ENCODE results near the gene RAB43.
"Not testable (repeated sequence)": the region's sequence is repeated elsewhere in the genome, so short reads cannot be mapped to it uniquely, and the experiment has no call there.

RAB43 gene

GRCh38 chr3:129095285-129095684 is 26.3 kb downstream of the RAB43 start:
- no peak for DNase-seq (ENCODE audit: low spot score)

- not testable (repeated sequence) for DNase-seq (ENCODE audit: low spot score)
Observed at GRCh38 chr3:129088312-129088711, 33.3 kb downstream of the RAB43 start.

GRCh38 chr3:129087904-129088303 is 33.7 kb downstream of the RAB43 start:
- DNase-seq (ENCODE audit: low spot score): not testable (repeated sequence)

- DNase-seq (ENCODE audit: low spot score): no peak
Observed at GRCh38 chr3:129087138-129087702, 34.4 kb downstream of the RAB43 start.

GRCh38 chr3:129085818-129086217 is 35.8 kb downstream of the RAB43 start:
- DNase-seq (ENCODE audit: low spot score): no peak

DNA sequence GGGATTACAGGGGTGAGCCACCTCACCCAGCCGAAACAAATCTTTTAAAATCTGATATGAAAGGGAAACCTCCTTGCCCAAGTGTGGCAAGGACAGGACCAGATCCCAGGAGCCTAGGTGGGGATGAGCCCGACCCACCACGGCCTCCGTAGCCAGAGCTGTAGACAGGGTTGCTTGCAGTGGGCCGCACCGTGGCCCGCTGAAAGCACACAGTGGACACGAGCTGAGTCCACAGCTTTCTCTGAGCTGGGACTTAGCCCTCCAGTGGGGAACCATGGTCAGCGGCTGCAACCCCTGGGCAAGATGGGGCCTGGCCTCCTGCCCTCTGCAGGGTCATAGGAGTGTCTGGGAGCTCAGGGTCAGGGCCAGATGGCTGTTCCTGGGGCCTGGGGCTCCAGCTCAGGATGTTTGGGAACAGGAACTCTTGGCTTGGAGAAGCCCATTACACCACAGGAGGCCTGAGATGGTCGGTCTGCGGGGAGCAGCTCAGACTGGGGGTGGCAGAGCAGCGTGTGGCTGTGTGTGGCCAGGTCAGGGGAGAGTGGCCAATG is 36.4 kb downstream of the RAB43 start:
- DNase-seq (ENCODE audit: low spot score): no peak

DNA sequence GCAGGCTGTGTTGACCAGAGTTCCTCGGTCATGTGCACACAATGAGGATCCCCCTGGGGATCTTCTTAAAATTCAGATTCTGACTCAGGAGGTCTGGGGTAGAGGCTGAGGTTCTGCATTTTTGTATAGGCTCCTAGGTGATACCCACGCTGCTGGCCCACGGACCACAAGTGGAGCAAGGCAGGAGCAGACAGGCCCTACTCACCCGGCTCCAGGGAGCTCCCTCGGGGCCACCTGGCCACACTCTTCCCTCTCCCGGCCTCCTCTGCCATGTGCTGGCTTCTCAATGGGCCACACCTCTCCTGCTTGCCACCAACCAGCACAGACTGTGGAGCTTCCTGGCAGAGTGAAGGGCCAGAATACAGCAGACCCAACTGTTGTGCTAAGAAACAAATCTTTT is 37.1 kb downstream of the RAB43 start:
- no peak for DNase-seq (ENCODE audit: low spot score)

- no peak for DNase-seq (ENCODE audit: low spot score)
Observed at GRCh38 chr3:129082026-129082425, 39.6 kb downstream of the RAB43 start.

DNA sequence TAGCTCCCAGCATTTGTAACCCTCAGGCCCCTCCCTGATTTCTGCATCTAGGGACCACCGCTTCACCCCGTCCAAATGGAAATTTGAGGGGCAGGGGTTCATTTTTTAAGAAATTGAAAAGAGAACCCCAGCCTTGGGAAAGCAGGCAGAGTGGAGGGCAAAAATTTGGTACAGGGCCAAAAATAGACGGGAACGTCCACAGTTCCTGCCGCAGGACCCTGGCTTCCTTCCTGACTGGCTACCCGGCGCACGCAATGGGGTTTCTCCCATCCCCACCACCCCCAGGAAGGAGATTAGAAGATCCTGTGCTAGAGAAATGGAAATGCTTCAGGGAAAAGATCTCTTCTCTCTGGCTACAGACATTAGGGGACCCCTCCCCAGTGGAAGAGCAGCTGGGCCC is 40.1 kb downstream of the RAB43 start:
- no peak for DNase-seq (ENCODE audit: low spot score)

DNA sequence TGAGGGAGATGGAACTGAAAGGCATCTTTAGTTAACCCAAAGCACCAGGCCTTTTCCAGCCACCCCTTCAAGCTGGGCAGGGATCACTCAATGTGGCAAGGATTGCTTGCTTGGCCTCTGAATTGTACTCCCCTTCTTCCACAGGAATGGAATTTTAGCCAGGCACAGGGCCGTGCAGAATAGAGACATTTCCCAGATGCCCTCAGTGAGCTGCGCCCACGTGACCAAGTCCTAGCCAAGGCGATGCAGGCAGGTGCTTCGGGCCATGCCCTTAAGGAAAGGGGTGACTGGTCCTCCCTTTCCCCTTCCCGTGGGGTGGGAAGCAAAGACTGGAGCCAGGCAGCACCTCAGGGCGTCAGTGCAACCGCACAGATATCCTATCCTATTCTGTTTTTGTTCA is 43.1 kb downstream of the RAB43 start:
- no peak for DNase-seq (ENCODE audit: low spot score)

DNA sequence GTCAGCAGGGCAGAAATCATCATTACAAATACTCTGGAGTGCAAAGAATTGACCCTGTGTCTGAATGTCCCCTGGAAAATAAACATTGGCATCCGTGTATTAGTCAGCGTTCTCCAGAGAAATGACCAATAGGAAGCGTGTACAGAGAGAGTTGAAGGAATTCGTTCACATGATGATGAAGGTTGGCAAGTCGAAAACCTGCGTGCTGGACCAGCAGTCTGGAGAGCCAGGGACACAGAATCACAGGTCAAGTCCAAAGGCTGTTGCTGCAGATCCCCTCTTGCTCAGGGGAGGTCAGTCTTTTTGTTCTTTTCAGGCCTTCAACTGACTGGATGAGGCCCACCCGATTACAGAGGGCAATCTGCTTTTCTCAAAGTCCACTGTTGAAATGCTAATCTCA is 44.4 kb downstream of the RAB43 start:
- no peak for DNase-seq (ENCODE audit: low spot score)

DNA sequence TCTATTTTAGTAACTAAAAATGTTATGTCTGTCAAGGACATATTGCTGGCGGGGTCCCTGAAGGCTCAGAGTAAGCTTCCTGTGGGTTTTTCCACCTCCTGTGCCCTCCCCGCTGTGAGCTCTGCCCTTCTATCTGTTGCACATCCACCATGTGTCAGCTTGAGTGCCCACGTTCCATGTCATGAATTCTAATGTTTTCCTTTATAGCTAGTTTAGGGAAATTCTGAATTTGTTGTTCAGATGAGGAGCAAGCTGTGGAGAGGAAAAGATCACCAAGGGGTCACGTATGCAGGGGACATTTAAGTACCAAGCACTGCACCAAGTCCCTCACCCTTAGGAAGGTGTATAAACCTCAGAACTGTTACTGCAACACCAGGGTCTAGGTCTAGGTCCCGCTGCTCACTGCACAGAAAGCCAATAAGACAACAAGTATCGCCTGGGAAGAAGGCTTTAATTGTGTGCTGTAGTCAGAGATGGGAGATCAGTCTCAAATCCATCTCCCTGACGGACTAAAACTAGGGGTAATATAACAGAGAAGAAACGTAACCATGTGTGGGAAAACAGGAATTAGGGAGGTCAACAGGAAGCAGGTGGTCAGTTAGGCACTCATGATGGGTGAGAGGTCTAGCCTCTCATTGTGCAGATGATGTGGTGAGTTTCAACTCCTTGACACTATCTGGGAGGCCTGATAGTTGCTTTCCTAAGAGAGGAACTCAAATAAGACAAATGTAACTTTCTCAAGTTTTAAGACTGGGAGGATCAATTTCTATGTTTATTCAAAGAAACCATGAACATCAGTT is 51.3 kb downstream of the RAB43 start:
- DNase-seq (ENCODE audit: low spot score): no peak

DNA sequence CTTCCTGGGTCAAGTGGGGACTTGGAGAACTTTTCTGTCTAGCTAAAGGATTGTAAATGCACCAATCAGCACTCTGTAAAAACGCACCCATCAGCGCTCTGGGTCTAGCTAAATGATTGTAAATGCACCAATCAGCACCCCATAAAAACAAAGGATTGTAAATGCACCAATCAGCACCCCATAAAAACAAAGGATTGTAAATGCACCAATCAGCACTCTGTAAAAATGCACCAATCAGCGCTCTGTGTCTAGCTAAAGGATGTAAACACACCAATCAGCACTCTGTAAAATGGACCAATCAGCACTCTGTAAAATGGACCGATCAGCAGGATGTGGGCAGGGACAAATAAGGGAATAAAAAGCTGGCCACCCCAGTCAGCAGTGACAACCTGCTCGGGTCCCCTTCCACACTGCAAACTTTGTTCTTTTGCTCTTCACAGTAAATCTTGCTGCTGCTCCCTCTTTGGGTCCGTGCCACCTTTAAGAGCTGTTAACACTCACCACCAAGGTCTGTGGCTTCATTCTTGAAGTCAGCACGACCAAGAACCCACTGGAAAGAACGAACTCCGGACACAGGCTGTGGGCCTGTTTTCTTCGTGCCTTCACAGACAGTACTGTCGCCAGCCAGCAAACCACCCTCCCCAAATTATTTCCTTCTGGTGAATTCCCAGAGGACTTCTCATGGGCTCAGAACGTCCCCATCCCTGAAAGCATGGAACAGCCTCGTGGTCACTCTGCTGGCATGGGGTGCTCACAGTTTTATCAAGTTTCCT is 52.1 kb downstream of the RAB43 start:
- DNase-seq (ENCODE audit: low spot score): not testable (repeated sequence)

GRCh38 chr3:129068291-129068886 is 53.2 kb downstream of the RAB43 start:
- DNase-seq (ENCODE audit: low spot score): no peak

DNA sequence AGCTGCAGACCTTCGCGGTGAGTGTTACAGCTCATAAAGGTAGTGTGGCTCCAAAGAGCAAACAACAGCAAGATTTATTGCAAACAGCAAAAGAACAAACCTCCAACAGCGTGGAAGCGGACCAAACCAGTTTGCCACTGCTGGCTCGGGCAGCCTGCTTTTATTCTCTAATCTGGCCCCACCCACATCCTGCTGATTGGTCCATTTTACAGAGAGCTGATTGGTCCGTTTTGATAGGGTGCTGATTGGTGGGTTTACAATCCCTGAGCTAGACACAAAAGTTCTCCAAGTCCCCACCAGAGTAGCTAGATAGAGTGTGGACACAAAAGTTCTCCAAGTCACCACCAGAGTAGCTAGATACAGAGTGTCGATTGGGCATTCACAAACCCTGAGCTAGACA is 53.9 kb downstream of the RAB43 start:
- not testable (repeated sequence) for DNase-seq (ENCODE audit: low spot score)

DNA sequence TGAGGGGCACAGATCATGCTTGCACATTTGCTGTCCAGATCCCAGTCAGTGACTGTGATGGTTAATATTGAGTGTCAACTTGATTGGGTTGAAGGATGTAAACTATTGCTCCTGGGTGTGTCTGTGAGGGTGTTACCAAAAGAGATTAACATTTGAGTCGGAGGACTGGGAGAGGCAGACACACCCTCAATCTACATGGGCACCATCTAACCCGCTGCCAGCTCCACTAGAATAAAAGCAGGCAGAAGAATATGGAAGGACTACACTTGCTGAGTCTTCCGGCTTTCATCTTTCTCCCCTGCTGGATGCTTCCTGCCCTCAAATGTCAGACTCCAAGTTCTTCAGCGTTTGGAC is 55.9 kb downstream of the RAB43 start:
- no peak for DNase-seq (ENCODE audit: low spot score)

- DNase-seq (ENCODE audit: low spot score): no peak
Observed at GRCh38 chr3:129065016-129065719, 56.4 kb downstream of the RAB43 start.

- no peak for DNase-seq (ENCODE audit: low spot score)
Observed at GRCh38 chr3:129063841-129064482, 57.6 kb downstream of the RAB43 start.

DNA sequence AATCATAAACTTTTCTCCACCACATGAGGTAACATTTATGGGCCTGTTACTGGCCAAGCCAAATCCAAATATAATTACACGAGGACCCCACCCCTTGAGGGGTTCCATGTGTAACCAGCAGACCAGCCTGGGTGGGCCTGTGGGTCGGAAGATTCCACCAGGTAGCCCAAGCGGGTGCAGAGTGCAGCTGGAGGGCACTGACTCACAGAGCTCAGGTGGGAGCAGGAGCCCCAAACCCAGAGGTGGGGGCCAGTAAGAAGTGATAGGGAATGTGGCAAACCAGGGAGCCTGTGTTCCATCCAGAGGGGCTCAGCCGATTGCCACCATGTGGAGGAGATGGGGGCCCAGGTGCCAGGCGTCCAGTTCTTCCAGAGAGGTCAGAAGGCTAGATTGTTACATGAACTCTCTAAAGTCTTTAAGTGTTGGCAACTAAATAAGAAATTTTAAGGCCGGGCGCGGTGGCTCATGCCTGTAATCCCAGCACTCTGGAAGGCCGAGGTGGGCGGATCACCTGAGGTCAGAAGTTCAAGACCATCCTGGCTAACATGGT is 58.4 kb downstream of the RAB43 start:
- no peak for DNase-seq (ENCODE audit: low spot score)

DNA sequence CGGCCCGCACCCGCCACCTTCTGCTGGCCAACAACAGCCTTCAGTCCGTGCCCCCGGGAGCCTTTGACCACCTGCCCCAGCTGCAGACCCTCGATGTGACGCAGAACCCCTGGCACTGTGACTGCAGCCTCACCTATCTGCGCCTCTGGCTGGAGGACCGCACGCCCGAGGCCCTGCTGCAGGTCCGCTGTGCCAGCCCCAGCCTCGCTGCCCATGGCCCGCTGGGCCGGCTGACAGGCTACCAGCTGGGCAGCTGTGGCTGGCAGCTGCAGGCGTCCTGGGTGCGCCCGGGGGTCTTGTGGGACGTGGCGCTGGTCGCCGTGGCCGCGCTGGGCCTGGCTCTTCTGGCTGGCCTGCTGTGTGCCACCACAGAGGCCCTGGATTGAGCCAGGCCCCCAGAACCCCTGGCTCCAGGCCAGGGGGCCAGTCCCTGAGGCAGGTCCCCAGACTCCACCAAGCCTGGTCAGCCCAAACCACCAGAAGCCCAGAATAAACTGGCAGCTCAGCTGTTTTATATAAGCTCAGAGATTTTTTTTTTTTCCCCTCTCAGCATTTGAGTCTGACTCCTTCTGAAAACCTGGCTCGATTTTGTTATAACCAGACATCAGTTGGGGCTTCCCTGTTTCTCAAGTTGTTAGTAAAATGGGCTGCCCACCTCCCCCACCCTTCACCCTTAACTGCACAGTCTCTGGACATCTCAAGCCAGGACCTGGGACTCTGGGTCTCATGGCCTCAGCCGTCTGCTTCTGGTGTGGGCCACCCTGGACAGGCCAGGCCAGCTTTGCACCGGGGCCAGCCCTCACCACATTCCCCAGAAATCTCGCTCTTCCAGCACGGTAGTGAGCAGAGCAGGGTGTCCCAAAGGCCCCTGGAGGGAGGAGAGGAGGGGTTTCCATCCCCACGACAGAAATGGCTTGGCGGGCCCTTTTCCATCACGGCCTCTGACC is 59.4 kb downstream of the RAB43 start:
- DNase-seq (ENCODE audit: low spot score): no peak

Measured in RKO (cell line).